RWPE1 (cell line): ENCODE data around the gene GPR152.
"Not testable (repeated sequence)": the region's sequence is repeated elsewhere in the genome, so short reads cannot be mapped to it uniquely, and the experiment has no call there.

Experiments
- CTCF ChIA-PET: fragments of 350-600 bp; sonication (Branson Sonifier 250); formaldehyde crosslinking; extraction: SDS; loops from one replicate; lab custom pipeline; 2021; lab: Yijun Ruan, JAX
- POLR2A ChIA-PET: fragments of 400-600 bp; formaldehyde crosslinking; extraction: SDS; loops from one replicate; lab custom pipeline; 2020; ENCODE audit warnings: antibody characterized with exemption; ENCODE audit not compliant: low non-redundant PET; lab: Yijun Ruan, JAX
- DNase-seq: peaks from one replicate; pipeline ENCODE4 v3.0.0; 2012; ENCODE audit warnings: low spot score
- H3K27ac ChIP-seq: fragments of 450-650 bp; 2 replicates; pipeline ENCODE4 v1.5.1; 2017
- CTCF ChIP-seq: fragments of 450-650 bp; conservative IDR thresholded peaks from 2 replicates; pipeline ENCODE4 v1.5.1; 2017; ENCODE audit warnings: low read depth, mild to moderate bottlenecking

Gene GPR152

GRCh38 chr11:67489203-67489884 is 36.8 kb upstream of the GPR152 start:
- TF ChIP-seq CTCF, result no peak
- peak overlapping the region; percentile 55 for H3K27ac ChIP-seq
- CTCF ChIA-PET, result interaction anchor here (0.6 to 0.7 kb wide), 2 partner anchors 11 to 124 kb away, joined by 3 read pairs; no protein-coding TSS in a partner anchor
- POLR2A ChIA-PET, result interaction anchor here (0.6 kb wide), 1 partner anchor 25 kb away, joined by 3 read pairs; no protein-coding TSS in a partner anchor
- DNase-seq, result no peak

GRCh38 chr11:67486481-67487195 is 34.1 kb upstream of the GPR152 start:
- ChIA-PET CTCF (no interaction called here), POLR2A (no interaction called here)
- no peak for TF ChIP-seq CTCF
- no peak for DNase-seq
- H3K27ac ChIP-seq, result peak overlapping the region; percentile 34

GRCh38 chr11:67485873-67486361 is 33.4 kb upstream of the GPR152 start:
- DNase-seq, CTCF ChIA-PET: not testable (repeated sequence)
- POLR2A ChIA-PET, result interaction anchor here (0.7 kb wide), 1 partner anchor 137 kb away, joined by 7 read pairs; no protein-coding TSS in a partner anchor
- H3K27ac ChIP-seq, result peak overlapping the region; percentile 34

- CTCF ChIA-PET, result no interaction called here
- TF ChIP-seq CTCF, result no peak
- peak overlapping the region; percentile 34 for H3K27ac ChIP-seq
- DNase-seq, result no peak
- POLR2A ChIA-PET, result no interaction called here
These were observed 32.4 kb upstream of the GPR152 start for GRCh38 chr11:67484847-67485311.

GRCh38 chr11:67483831-67484665 is 31.5 kb upstream of the GPR152 start:
- DNase-seq, result no peak
- TF ChIP-seq CTCF, result no peak
- peak overlapping the region; percentile 81 for H3K27ac ChIP-seq
- POLR2A ChIA-PET, result no interaction called here
- CTCF ChIA-PET, result no interaction called here

- POLR2A ChIA-PET, result interaction anchor here (1.0 kb wide), 1 partner anchor 14 kb away, joined by 5 read pairs; the partner anchor contains the start of gene TMEM134
- TF ChIP-seq CTCF, result no peak
- peak within 1 kb of the TSS; percentile 81 for H3K27ac ChIP-seq
- CTCF ChIA-PET, result no interaction called here
- DNase-seq, result peak; percentile 98
These were observed 30.6 kb upstream of the GPR152 start, which contains the start of gene AIP for GRCh38 chr11:67482827-67483798. TSS of gene AIP (plus strand) at chr11:67483026. CDS start at chr11:67483159, 133 bp downstream.
